Cardiac fibroblast (primary cell): ENCODE data around the gene ELANE.

Experiments
- DNase-seq, 2 donors: peaks; one replicate each; pipeline versions ENCODE4 v3.0.0 to v3.0.0-alpha.2; 2010; ENCODE audit warnings: low read depth in 2 of 2
- H3K4me3 ChIP-seq, 2 donors: replicated peaks in 1 of 2; 1 replicate in 1 of 2; 2 replicates in 1 of 2; pipeline ENCODE4 v1.5.1; 2011; ENCODE audit warnings: low read depth in 2 of 2, low read length in 2 of 2, mild to moderate bottlenecking in 2 of 2, moderate library complexity in 1 of 2
- CTCF ChIP-seq: IDR thresholded peaks from one replicate; pipeline ENCODE4 v1.5.1; 2011; ENCODE audit warnings: low read depth, mild to moderate bottlenecking, low read length, inconsistent platforms

ELANE gene

GRCh38 chr19:868458-869244, 16.5 kb downstream of the ELANE start:
- TF ChIP-seq CTCF = no peak

GRCh38 chr19:869245-870177, 17.4 kb downstream of the ELANE start:
- peak; percentile 91 to 96 for DNase-seq
- no peak overlapping the region for H3K4me3 ChIP-seq
- TF ChIP-seq CTCF = no peak

More at GRCh38 chr19:868458-869244, 16.5 kb downstream of the ELANE start:
- no peak for DNase-seq
- H3K4me3 ChIP-seq = no peak overlapping the region

- no peak for TF ChIP-seq CTCF
- no peak overlapping the region for H3K4me3 ChIP-seq
- no peak for DNase-seq
These were observed 18.2 kb downstream of the ELANE start for GRCh38 chr19:870314-870713.

- DNase-seq = no peak
- TF ChIP-seq CTCF = no peak
- no peak overlapping the region for H3K4me3 ChIP-seq
These were observed 18.9 kb downstream of the ELANE start for GRCh38 chr19:870963-871401.

GRCh38 chr19:871446-872265, 19.6 kb downstream of the ELANE start:
- no peak for DNase-seq
- H3K4me3 ChIP-seq = no peak overlapping the region
- TF ChIP-seq CTCF = no peak

- no peak for TF ChIP-seq CTCF
- DNase-seq = peak; percentile 47 to 56
- H3K4me3 ChIP-seq = no peak overlapping the region
These were observed 20.3 kb downstream of the ELANE start for GRCh38 chr19:872266-872951.
